Lower lobe of right lung (tissue), 2 donors: ENCODE data around the gene CAPNS1. TPM values are rescaled to one million over a fixed set of nuclear protein-coding genes. Genes with fewer than 3 reads are reported as not detected.
"Not testable (repeated sequence)": the region's sequence is repeated elsewhere in the genome, so short reads cannot be mapped to it uniquely, and the experiment has no call there.

Experiments
- ATAC-seq, 2 donors: fragments of 200-7000 bp; cut with Tn5 transposase; one replicate each; pipeline ENCODE4 v1.9.1; 2020 to 2022; ENCODE audit warnings: mild to moderate bottlenecking in 2 of 2, moderate library complexity in 2 of 2
- DNase-seq: peaks from one replicate; pipeline ENCODE4 v3.0.0-alpha.2; 2020
- H3K27ac ChIP-seq: fragments of 200-600 bp; one replicate; pipeline ENCODE4 v1.8.0; 2022
- H3K27me3 ChIP-seq: fragments of 200-600 bp; one replicate; pipeline ENCODE4 v1.8.0; 2022; ENCODE audit warnings: low read depth
- H3K36me3 ChIP-seq: fragments of 200-600 bp; one replicate; pipeline ENCODE4 v1.8.0; 2022; ENCODE audit warnings: mild to moderate bottlenecking
- H3K4me1 ChIP-seq: fragments of 200-600 bp; one replicate; pipeline ENCODE4 v1.8.0; 2022
- H3K4me3 ChIP-seq: fragments of 200-600 bp; one replicate; pipeline ENCODE4 v1.8.0; 2022; ENCODE audit warnings: mild to moderate bottlenecking
- H3K9me3 ChIP-seq: fragments of 200-600 bp; one replicate; pipeline ENCODE4 v1.8.0; 2022
- intact Hi-C: fragments of 100-400 bp; cut with DNase I; formaldehyde crosslinking; loops from one replicate; pipeline ENCODE4 v1.11.0; 2022
- total RNA-seq: library from RNA; stranded (reverse); fragmentation: NEBNext Ultra II Directional; extraction: Animal tissue kit (Norgen Biotek cat#: 25700); gene quantifications from one replicate; pipeline ENCODE4 v1.2.1, GENCODE V29; 2021
- TF ChIP-seq, protein P1 (sequence below): fragments of 200-600 bp; IDR thresholded peaks from one replicate; pipeline ENCODE4 v1.8.0; 2022; ENCODE audit warnings: antibody characterized with exemption, mild to moderate bottlenecking
- donor health status: DM: no; HTN: yes; CAD: no; lungs with severe emphysema.

CAPNS1 gene
- total RNA-seq, 1 donor from 2014 or later, result 584 TPM

DNA sequence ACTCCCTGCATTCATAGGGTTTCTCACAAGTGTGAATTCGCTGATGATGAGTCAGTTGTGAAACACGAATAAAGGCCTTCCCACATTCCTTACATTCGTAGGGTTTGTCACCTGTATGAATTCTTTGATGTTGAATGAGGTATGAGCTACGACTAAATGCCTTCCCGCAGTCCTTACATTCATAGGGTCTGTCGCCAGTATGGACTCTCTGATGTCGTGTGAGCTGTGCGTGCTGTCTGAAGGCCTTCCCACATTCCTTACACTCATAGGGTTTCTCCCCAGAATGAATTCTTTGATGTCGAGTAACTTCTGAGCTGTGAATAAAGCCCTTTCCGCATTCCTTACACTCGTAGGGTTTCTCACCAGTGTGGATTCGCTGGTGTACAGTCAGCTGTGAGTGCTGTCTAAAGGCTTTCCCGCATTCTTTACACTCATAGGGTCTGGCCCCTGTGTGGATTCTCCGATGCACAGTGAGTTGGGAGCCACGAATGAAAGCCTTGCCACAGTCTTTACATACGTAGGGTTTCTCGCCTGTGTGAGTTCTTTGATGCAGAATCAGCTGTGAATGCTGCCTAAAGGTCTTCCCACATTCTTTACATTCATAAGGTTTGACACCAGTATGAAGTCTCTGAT is 42.9 kb downstream of the CAPNS1 start:
- H3K4me1 ChIP-seq, result no peaks in the 10 kb centered on the region
- H3K27me3 ChIP-seq, result no peaks in the 10 kb centered on the region
- H3K4me3 ChIP-seq, result no peak overlapping the region
- ATAC-seq, result peak; percentile 30 to 49
- no peak overlapping the region for H3K27ac ChIP-seq
- TF ChIP-seq, protein P1, sequence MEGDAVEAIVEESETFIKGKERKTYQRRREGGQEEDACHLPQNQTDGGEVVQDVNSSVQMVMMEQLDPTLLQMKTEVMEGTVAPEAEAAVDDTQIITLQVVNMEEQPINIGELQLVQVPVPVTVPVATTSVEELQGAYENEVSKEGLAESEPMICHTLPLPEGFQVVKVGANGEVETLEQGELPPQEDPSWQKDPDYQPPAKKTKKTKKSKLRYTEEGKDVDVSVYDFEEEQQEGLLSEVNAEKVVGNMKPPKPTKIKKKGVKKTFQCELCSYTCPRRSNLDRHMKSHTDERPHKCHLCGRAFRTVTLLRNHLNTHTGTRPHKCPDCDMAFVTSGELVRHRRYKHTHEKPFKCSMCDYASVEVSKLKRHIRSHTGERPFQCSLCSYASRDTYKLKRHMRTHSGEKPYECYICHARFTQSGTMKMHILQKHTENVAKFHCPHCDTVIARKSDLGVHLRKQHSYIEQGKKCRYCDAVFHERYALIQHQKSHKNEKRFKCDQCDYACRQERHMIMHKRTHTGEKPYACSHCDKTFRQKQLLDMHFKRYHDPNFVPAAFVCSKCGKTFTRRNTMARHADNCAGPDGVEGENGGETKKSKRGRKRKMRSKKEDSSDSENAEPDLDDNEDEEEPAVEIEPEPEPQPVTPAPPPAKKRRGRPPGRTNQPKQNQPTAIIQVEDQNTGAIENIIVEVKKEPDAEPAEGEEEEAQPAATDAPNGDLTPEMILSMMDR, result no peak
- H3K36me3 ChIP-seq, result peaks cover 15% of the 10 kb centered on the region
- H3K9me3 ChIP-seq, result no peaks in the 10 kb centered on the region
- intact Hi-C loops, result no loop called here
- DNase-seq, result no peak

- ATAC-seq, result no peak
Observed at GRCh38 chr19:36183245-36183628, 43.4 kb downstream of the CAPNS1 start.

GRCh38 chr19:36186722-36187121 is 46.9 kb downstream of the CAPNS1 start:
- ATAC-seq, H3K27ac ChIP-seq, H3K27me3 ChIP-seq, H3K9me3 ChIP-seq, DNase-seq, intact Hi-C loops, H3K4me3 ChIP-seq, H3K4me1 ChIP-seq: not testable (repeated sequence)
- H3K36me3 ChIP-seq, result peaks cover 15% of the 10 kb centered on the region

More at GRCh38 chr19:36183245-36183628, 43.4 kb downstream of the CAPNS1 start:
- no peaks in the 10 kb centered on the region for H3K9me3 ChIP-seq
- TF ChIP-seq, protein P1, result no peak
- H3K27me3 ChIP-seq, result no peaks in the 10 kb centered on the region
- H3K36me3 ChIP-seq, result peaks cover 15% of the 10 kb centered on the region
- no peaks in the 10 kb centered on the region for H3K4me1 ChIP-seq
- no peak overlapping the region for H3K27ac ChIP-seq
- intact Hi-C loops, result no loop called here
- no peak for DNase-seq
- no peak overlapping the region for H3K4me3 ChIP-seq

DNA sequence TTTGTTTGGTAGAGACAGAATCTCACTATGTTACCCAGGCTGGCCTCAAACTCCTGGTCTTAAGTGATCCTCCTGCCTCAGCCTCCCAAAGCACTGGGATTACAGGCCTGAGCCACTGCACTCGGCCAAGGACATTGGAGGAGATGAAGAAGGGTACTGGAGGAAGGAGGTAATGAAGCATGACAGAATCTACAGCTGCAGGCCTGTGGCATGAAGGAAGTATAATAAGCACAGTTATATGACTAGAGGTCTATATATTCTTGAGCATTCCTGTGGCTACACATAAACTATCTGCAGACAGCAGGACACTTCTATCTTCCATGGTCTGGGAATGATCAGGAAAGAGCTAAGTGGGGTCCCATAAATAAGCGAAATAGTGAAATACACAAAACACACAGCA is 56.4 kb downstream of the CAPNS1 start:
- ATAC-seq, result no peak
- Histone ChIP-seq H3K4me3 (no peak overlapping the region), H3K27ac (no peak overlapping the region), H3K27me3 (no peaks in the 10 kb centered on the region), H3K36me3 (peaks cover 33% of the 10 kb centered on the region), H3K4me1 (no peaks in the 10 kb centered on the region), H3K9me3 (no peaks in the 10 kb centered on the region)
- no peak for DNase-seq
- TF ChIP-seq, protein P1, result no peak
- intact Hi-C loops, result no loop called here

DNA sequence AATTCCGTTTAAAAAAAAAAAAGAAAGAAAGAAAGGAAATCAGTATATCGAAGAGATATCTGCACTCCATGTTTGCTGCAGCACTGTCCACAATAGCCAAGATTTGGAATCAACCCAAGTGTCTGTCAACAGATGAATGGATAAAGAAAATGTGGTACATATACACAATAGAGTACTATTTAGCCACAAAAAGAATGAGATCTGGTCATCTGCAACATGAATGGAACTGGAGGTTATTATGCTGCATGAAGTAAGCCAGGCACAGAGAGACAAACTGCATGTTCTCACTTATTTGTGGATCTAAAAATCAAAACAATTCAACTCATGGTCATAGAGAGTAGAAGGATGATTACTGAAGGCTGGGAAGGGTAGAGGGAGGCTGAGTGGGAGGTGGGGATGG is 58.3 kb downstream of the CAPNS1 start:
- intact Hi-C loops, result no loop called here
- Histone ChIP-seq H3K27me3 (no peaks in the 10 kb centered on the region), H3K4me3 (no peak overlapping the region), H3K9me3 (no peaks in the 10 kb centered on the region), H3K4me1 (no peaks in the 10 kb centered on the region), H3K36me3 (peaks cover 22% of the 10 kb centered on the region), H3K27ac (no peak overlapping the region)
- TF ChIP-seq, protein P1, result no peak
- no peak for ATAC-seq
- DNase-seq, result no peak

Other genes with a start within 250 kb of the CAPNS1 start
- gene NFKBID, start 239.5 kb upstream of the CAPNS1 start, total RNA-seq, result 17.2 TPM
- 43.3 TPM for gene HCST, start 237.5 kb upstream of the CAPNS1 start, total RNA-seq
- gene TYROBP, start 231.8 kb upstream of the CAPNS1 start, total RNA-seq, result 460 TPM
- 14.6 TPM for gene LRFN3, start 203.7 kb upstream of the CAPNS1 start, total RNA-seq
- 14.4 TPM for gene SDHAF1, start 144.9 kb upstream of the CAPNS1 start, total RNA-seq
- 8.9 TPM for gene SYNE4, start 131.3 kb upstream of the CAPNS1 start, total RNA-seq
- 21.0 TPM for gene ALKBH6, start 125.9 kb upstream of the CAPNS1 start, total RNA-seq
- gene CLIP3, start 107.2 kb upstream of the CAPNS1 start, total RNA-seq, result 8.1 TPM
- 5.5 TPM for gene THAP8, start 85.8 kb upstream of the CAPNS1 start, total RNA-seq
- 1.3 TPM for gene WDR62, start 85.2 kb upstream of the CAPNS1 start, total RNA-seq
- not detected for gene OVOL3, start 28.9 kb upstream of the CAPNS1 start, total RNA-seq
- 38.7 TPM for gene POLR2I, start 25.2 kb upstream of the CAPNS1 start, total RNA-seq
- gene TBCB, start 24.6 kb upstream of the CAPNS1 start, total RNA-seq, result 90.2 TPM
- gene COX7A1, start 12.4 kb downstream of the CAPNS1 start, total RNA-seq, result 64.2 TPM
- 3.7 TPM for gene ZNF565, start 74.6 kb downstream of the CAPNS1 start, total RNA-seq
- gene ZNF146, start 75.0 kb downstream of the CAPNS1 start, total RNA-seq, result 37.3 TPM
- gene ZFP14, start 239.1 kb downstream of the CAPNS1 start, total RNA-seq, result 7.7 TPM